ENCODE measurements around the gene BEX4.
"Not testable (repeated sequence)": the region's sequence is repeated elsewhere in the genome, so short reads cannot be mapped to it uniquely, and the experiment has no call there.

BEX4 gene

GRCh38 chrX:103235608-103236007 lies 20.7 kb downstream of the BEX4 start:
- in situ Hi-C loops (cut with MboI; ENCODE audit: low sequenced_read_pairs), result not testable (repeated sequence)

GRCh38 chrX:103236296-103236695 lies 21.4 kb downstream of the BEX4 start:
- in situ Hi-C loops (cut with MboI; ENCODE audit: low sequenced_read_pairs), result no loop called here

- in situ Hi-C loops (cut with MboI; ENCODE audit: low sequenced_read_pairs), result no loop called here
These were observed 25.2 kb downstream of the BEX4 start for GRCh38 chrX:103240155-103240554.

- in situ Hi-C loops (cut with MboI; ENCODE audit: low sequenced_read_pairs), result no loop called here
These were observed 33.6 kb downstream of the BEX4 start for GRCh38 chrX:103248553-103248952.

DNA sequence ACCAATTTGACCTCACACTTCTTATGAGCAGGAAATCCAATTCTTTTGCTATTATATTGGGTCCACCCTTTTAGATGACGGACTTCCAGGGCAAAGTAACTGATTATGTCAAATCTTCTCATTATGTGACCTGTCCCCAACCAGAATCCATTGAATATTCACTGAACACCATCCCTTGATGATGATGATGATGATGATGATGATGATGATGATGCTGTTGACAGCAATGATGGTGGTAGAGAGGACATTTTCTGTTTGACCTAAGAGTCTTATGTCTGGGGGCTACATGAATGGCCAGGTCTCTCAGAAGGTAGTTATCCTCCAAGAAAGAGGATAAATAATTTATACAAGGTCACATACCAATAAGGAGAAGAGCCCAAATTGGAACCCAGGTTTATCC lies 34.9 kb downstream of the BEX4 start:
- in situ Hi-C loops (cut with MboI; ENCODE audit: low sequenced_read_pairs), result no loop called here

- in situ Hi-C loops (cut with MboI; ENCODE audit: low sequenced_read_pairs), result no loop called here
These were observed 36.1 kb downstream of the BEX4 start for GRCh38 chrX:103250977-103251376.

- in situ Hi-C loops (cut with MboI; ENCODE audit: low sequenced_read_pairs), result no loop called here
These were observed 38.7 kb downstream of the BEX4 start for GRCh38 chrX:103253608-103254007.

GRCh38 chrX:103254171-103254824 lies 39.4 kb downstream of the BEX4 start:
- in situ Hi-C loops (cut with MboI; ENCODE audit: low sequenced_read_pairs), result no loop called here

GRCh38 chrX:103254921-103255493 lies 40.1 kb downstream of the BEX4 start, which contains the start of gene TCEAL8:
Gene TCEAL8, minus strand, starts transcription at chrX:103255155. Its CDS starts 1,176 bp downstream, at chrX:103253979.
- in situ Hi-C loops (cut with MboI; ENCODE audit: low sequenced_read_pairs), result no loop called here

DNA sequence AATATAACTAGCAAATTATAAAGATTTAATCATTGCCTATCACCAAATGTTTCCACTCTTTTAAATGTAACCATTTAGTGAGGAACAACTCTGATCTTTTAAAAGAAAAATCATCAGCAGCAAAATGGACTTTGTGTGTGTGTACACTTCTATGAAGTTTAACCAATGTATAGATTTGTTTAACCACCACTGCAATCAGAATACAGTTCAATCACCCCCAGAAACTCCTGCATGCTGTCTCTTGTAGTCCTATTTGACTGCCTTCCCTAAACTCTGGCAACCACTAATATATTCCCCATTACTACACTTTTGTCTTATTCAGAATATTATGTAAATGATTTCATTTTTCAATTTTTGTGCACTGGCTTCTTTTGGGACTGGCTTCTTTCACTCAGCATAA lies 41.7 kb downstream of the BEX4 start:
- in situ Hi-C loops (cut with MboI; ENCODE audit: low sequenced_read_pairs), result no loop called here

DNA sequence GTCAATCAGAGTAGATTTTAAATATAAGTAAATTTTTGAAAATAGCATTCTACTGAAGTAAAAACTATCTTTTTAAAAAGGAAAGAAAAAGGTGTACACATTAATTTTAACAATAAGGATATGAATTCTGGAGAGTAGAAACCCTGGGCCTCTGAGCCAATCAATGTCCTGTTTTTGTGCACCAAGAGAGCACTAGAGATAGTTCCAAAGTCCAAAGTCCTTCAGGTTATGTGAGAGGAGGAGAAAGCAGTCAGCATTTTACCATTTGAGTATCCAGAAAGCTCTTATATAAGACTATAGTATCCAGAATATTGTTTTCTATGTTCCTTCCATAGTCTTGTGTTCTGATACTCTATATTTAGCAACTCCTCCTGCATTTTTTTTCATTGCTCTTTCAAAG lies 43.4 kb downstream of the BEX4 start:
- in situ Hi-C loops (cut with MboI; ENCODE audit: low sequenced_read_pairs), result no loop called here

All from HL-60/S4 treated with phorbol 12-myristate 13-acetate at 8.2 ng/mL for 4 days and 3 days (cell line).